ENCODE measurements around the gene YOD1.

Gene YOD1

DNA sequence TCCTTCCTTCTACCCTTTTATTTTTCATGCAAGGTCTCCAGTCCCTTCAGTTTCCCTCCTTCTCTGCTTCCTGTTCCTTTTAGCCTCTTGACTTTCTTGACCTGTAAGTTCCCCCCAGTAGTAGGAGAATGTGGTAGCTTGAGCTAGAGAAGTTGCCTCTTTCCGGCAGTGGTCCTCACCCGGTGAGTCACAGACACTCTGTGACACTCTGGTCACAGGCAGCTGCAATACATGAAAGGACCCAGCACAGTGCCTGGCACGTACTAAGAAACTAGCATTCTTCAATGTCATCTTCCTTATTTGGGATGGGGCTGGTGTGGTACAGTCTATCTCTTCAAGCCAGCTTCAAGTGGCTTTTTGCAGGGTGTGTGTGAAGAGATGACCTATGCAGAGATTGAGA lies 18.1 kb upstream of the YOD1 start:
- Histone ChIP-seq H3K27me3 (ENCODE audit: insufficient read depth, low read length, poor library complexity) (no peaks in the 10 kb centered on the region), H3K4me1 (ENCODE audit: insufficient read depth, low read length) (0 out of 2 replicates have a peak, but pooled peaks cover 4% of the 10 kb centered on the region), H3K9me3 (ENCODE audit: insufficient read depth, low read length, severe bottlenecking) (no peaks in the 10 kb centered on the region), H4K20me1 (ENCODE audit: insufficient read depth, low read length) (no peaks in the 10 kb centered on the region), H3K79me2 (ENCODE audit: insufficient read depth, low read length) (no peaks in the 10 kb centered on the region), H3K4me3 (ENCODE audit: low read depth in 1 of 2, low read length in 2 of 2) (no peak overlapping the region), H2AFZ (ENCODE audit: low read depth, low read length) (no peak overlapping the region), H3K9ac (ENCODE audit: low read depth, low read length) (no peak overlapping the region), H3K4me2 (ENCODE audit: insufficient read depth, low read length) (no peak overlapping the region), H3K27ac (ENCODE audit: low read length) (no peak overlapping the region), H3K36me3 (ENCODE audit: insufficient read depth, low read length) (no peaks in the 10 kb centered on the region)
- DNase-seq (no peak), ATAC-seq (ENCODE audit: insufficient read depth, low read depth) (no peak)
- TF ChIP-seq, protein P1, sequence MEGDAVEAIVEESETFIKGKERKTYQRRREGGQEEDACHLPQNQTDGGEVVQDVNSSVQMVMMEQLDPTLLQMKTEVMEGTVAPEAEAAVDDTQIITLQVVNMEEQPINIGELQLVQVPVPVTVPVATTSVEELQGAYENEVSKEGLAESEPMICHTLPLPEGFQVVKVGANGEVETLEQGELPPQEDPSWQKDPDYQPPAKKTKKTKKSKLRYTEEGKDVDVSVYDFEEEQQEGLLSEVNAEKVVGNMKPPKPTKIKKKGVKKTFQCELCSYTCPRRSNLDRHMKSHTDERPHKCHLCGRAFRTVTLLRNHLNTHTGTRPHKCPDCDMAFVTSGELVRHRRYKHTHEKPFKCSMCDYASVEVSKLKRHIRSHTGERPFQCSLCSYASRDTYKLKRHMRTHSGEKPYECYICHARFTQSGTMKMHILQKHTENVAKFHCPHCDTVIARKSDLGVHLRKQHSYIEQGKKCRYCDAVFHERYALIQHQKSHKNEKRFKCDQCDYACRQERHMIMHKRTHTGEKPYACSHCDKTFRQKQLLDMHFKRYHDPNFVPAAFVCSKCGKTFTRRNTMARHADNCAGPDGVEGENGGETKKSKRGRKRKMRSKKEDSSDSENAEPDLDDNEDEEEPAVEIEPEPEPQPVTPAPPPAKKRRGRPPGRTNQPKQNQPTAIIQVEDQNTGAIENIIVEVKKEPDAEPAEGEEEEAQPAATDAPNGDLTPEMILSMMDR (IDR thresholded peaks at IDR 0.05; ENCODE audit: borderline replicate concordance, extremely low read depth, low read length, poor library complexity, severe bottlenecking): no peak
- no peak for TF ChIP-seq EZH2 (IDR thresholded peaks at IDR 0.05; ENCODE audit: borderline replicate concordance, low read depth, low read length, severe bottlenecking)

- Histone ChIP-seq H3K36me3 (ENCODE audit: insufficient read depth, low read length) (no peaks in the 10 kb centered on the region), H3K4me3 (ENCODE audit: low read depth in 1 of 2, low read length in 2 of 2) (no peak overlapping the region), H3K9ac (ENCODE audit: low read depth, low read length) (no peak overlapping the region), H3K27ac (ENCODE audit: low read length) (no peak overlapping the region), H2AFZ (ENCODE audit: low read depth, low read length) (no peak overlapping the region), H4K20me1 (ENCODE audit: insufficient read depth, low read length) (no peaks in the 10 kb centered on the region), H3K9me3 (ENCODE audit: insufficient read depth, low read length, severe bottlenecking) (no peaks in the 10 kb centered on the region), H3K79me2 (ENCODE audit: insufficient read depth, low read length) (no peaks in the 10 kb centered on the region), H3K27me3 (ENCODE audit: insufficient read depth, low read length, poor library complexity) (no peaks in the 10 kb centered on the region), H3K4me2 (ENCODE audit: insufficient read depth, low read length) (no peak overlapping the region), H3K4me1 (ENCODE audit: insufficient read depth, low read length) (0 out of 2 replicates have a peak, but pooled peaks cover 4% of the 10 kb centered on the region)
- no peak for DNase-seq
- TF ChIP-seq, protein P1 (IDR thresholded peaks at IDR 0.05; ENCODE audit: borderline replicate concordance, extremely low read depth, low read length, poor library complexity, severe bottlenecking): no peak
- TF ChIP-seq EZH2 (IDR thresholded peaks at IDR 0.05; ENCODE audit: borderline replicate concordance, low read depth, low read length, severe bottlenecking): no peak
- ATAC-seq (ENCODE audit: insufficient read depth, low read depth): no peak
These were observed 16.7 kb upstream of the YOD1 start for GRCh38 chr1:207067665-207068064.

- Histone ChIP-seq H3K9me3 (ENCODE audit: insufficient read depth, low read length, severe bottlenecking) (no peaks in the 10 kb centered on the region), H3K79me2 (ENCODE audit: insufficient read depth, low read length) (no peaks in the 10 kb centered on the region), H4K20me1 (ENCODE audit: insufficient read depth, low read length) (no peaks in the 10 kb centered on the region), H3K4me3 (ENCODE audit: low read depth in 1 of 2, low read length in 2 of 2) (no peak overlapping the region), H3K27ac (ENCODE audit: low read length) (no peak overlapping the region), H3K4me1 (ENCODE audit: insufficient read depth, low read length) (0 out of 2 replicates have a peak, but pooled peaks cover 4% of the 10 kb centered on the region), H3K36me3 (ENCODE audit: insufficient read depth, low read length) (no peaks in the 10 kb centered on the region), H3K4me2 (ENCODE audit: insufficient read depth, low read length) (no peak overlapping the region), H3K9ac (ENCODE audit: low read depth, low read length) (no peak overlapping the region), H3K27me3 (ENCODE audit: insufficient read depth, low read length, poor library complexity) (no peaks in the 10 kb centered on the region), H2AFZ (ENCODE audit: low read depth, low read length) (no peak overlapping the region)
- TF ChIP-seq, protein P1 (IDR thresholded peaks at IDR 0.05; ENCODE audit: borderline replicate concordance, extremely low read depth, low read length, poor library complexity, severe bottlenecking): no peak
- no peak for TF ChIP-seq EZH2 (IDR thresholded peaks at IDR 0.05; ENCODE audit: borderline replicate concordance, low read depth, low read length, severe bottlenecking)
- ATAC-seq (ENCODE audit: insufficient read depth, low read depth): no peak
- DNase-seq: no peak
These were observed 16.2 kb upstream of the YOD1 start for GRCh38 chr1:207067185-207067584.

DNA sequence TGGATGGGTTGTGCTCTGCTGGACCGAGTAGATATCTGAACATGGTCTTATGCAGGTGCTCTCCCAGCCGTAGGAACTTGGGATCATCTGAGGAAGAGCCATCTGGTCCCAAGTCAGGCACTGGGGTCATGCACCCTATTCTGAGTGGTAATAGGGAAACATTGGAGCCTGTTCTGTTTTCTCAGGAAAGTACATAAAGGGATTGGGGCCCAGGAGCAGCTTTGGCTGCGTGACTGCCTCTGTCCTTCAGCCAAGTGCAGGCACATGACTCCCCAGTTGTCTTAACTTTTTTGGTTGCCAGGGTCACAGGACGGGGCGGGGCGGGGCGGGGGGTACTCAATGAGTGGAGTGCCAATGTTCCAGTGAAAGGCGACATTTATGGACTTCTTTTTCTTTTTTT lies 13.6 kb upstream of the YOD1 start:
- no peak overlapping the region for H3K4me3 ChIP-seq (ENCODE audit: low read depth in 1 of 2, low read length in 2 of 2)
- no peak overlapping the region for H3K9ac ChIP-seq (ENCODE audit: low read depth, low read length)
- no peaks in the 10 kb centered on the region for H3K27me3 ChIP-seq (ENCODE audit: insufficient read depth, low read length, poor library complexity)
- no peaks in the 10 kb centered on the region for H3K4me1 ChIP-seq (ENCODE audit: insufficient read depth, low read length)
- H3K27ac ChIP-seq (ENCODE audit: low read length): no peak overlapping the region
- no peak overlapping the region for H3K4me2 ChIP-seq (ENCODE audit: insufficient read depth, low read length)
- no peak for TF ChIP-seq EZH2 (IDR thresholded peaks at IDR 0.05; ENCODE audit: borderline replicate concordance, low read depth, low read length, severe bottlenecking)
- TF ChIP-seq, protein P1 (IDR thresholded peaks at IDR 0.05; ENCODE audit: borderline replicate concordance, extremely low read depth, low read length, poor library complexity, severe bottlenecking): no peak
- H3K79me2 ChIP-seq (ENCODE audit: insufficient read depth, low read length): no peaks in the 10 kb centered on the region
- H3K36me3 ChIP-seq (ENCODE audit: insufficient read depth, low read length): no peaks in the 10 kb centered on the region
- H2AFZ ChIP-seq (ENCODE audit: low read depth, low read length): no peak overlapping the region
- DNase-seq (no peak), ATAC-seq (ENCODE audit: insufficient read depth, low read depth) (no peak)
- H3K9me3 ChIP-seq (ENCODE audit: insufficient read depth, low read length, severe bottlenecking): no peaks in the 10 kb centered on the region
- no peaks in the 10 kb centered on the region for H4K20me1 ChIP-seq (ENCODE audit: insufficient read depth, low read length)
